LNCAP (cell line): ENCODE data around the gene MAPKAPK3.

Experiments
- TF ChIP-seq, protein P1 (sequence below): fragments of 450-650 bp; IDR thresholded peaks from 2 replicates; pipeline ENCODE4 v1.5.1; 2017; ENCODE audit warnings: mild to moderate bottlenecking

Gene MAPKAPK3

DNA sequence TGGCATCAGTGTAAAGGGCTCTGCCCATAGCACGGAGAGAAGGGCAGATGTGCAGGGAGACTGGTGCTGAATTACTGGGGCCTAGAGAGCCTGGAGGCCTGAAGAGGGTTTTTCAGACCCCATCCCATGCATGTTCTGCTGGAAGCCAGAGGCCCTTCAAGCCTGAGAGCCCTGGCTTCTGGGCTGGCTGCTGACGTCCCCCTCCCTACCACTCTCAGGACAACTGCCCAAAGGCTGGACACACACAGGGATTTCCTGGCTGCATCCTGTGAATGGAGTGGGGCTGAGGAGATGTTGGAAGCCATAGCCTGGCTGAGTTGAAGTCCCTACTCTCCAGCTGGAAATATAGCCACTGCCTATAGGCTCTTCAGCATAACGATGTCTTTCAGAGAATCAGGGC lies 40.9 kb downstream of the MAPKAPK3 start:
- TF ChIP-seq, protein P1, sequence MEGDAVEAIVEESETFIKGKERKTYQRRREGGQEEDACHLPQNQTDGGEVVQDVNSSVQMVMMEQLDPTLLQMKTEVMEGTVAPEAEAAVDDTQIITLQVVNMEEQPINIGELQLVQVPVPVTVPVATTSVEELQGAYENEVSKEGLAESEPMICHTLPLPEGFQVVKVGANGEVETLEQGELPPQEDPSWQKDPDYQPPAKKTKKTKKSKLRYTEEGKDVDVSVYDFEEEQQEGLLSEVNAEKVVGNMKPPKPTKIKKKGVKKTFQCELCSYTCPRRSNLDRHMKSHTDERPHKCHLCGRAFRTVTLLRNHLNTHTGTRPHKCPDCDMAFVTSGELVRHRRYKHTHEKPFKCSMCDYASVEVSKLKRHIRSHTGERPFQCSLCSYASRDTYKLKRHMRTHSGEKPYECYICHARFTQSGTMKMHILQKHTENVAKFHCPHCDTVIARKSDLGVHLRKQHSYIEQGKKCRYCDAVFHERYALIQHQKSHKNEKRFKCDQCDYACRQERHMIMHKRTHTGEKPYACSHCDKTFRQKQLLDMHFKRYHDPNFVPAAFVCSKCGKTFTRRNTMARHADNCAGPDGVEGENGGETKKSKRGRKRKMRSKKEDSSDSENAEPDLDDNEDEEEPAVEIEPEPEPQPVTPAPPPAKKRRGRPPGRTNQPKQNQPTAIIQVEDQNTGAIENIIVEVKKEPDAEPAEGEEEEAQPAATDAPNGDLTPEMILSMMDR = no peak

DNA sequence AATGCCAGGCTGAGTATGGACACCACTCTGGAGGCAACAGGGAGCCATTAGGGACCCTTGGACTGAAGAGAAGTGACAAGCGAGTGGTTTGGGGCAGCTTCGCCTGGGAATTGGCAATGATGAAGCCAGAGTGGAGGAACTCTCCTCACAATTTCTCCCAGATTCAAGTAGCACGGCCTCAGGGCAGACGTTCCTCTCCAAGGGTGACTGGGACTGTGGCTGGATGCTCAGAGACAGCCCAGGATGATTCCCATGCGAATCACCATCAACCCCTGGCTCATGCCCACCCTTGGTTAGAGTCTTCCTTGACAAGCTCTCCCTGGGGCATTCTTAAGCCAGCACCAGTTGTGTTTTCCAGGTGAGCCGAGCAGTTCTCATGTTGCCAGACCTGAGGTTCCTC lies 41.5 kb downstream of the MAPKAPK3 start:
- TF ChIP-seq, protein P1 = no peak

- TF ChIP-seq, protein P1 = no peak
Observed at GRCh38 chr3:50658831-50659230, 41.9 kb downstream of the MAPKAPK3 start.

GRCh38 chr3:50660386-50660785 lies 43.4 kb downstream of the MAPKAPK3 start:
- TF ChIP-seq, protein P1 = no peak

DNA sequence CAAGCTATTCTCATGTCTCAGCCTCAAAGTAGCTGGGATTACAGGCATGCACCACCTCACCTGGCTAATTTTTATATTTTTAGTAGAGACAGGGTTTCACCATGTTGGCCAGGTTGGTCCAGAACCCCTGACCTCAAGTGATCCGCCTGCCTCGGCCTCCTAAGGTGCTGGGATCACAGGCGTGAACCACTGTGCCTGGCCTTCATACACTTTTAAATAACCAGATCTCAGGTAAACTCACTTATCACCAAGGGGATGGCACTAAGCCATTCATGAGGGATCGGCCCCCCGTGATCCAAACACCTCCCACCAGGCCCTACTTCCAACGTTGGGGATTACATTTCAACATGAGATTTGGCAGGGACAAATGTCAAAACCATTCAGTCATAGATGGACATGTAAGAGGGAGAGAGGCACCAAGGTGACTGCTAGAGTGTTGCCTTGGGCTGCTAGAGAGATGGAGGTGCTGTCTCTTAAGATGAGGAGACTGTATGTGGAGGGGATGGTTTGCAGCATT lies 44.4 kb downstream of the MAPKAPK3 start:
- TF ChIP-seq, protein P1 = no peak

DNA sequence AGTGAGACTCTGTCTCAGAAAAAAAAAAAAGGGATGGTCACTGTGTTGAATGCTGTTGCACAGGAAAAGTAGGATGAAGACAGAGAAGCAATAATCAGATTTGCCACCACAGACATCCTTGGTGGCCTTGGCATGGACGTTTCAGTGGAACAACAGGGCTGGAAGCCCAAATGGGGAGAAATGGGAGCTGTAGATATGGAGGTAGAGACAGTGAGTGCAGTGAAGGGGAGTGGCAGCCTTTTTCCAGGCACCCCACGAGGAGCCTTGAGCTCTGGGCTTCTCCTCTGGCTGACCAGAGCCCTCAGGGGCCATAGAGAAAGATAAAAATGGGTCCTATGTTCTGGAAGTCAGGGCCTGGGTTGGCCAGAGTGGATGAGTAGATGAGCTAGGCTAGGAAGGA lies 45.5 kb downstream of the MAPKAPK3 start:
- TF ChIP-seq, protein P1 = no peak

DNA sequence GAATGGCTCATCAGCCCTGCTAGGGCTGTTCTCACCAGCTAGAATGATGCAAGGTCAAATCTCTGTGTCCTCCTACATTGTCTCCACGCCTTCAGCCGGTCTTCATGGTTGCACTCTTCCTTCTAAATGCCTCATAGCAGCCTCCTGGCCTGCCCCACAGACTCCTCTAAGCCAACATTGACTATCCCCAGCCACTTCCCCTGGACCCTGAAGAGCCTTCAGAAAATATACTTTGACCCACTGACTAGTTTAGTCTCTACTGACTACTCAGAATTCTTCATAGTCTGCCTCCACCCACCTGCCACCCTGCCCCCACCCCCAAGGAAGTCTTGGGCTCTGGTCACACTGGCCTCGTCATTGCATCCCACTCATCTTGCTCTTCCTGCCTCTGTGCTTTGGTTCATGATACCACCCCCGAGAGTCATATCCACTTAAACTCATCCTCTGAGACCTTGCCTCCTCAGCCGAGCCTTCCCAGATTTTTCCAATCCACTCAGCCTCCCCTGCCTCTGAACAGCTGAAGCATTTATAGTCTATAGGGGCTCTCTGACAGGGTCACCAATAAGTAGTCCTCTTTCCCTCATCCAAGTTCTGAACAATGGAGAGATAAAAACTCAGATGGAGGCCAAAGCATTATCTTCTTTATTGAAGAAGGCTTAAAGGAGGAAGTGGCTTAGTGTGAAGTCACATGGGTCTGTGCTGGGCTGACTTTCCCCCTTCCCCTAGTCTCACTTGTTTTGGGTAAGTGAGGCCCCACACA lies 48.3 kb downstream of the MAPKAPK3 start:
- TF ChIP-seq, protein P1 = no peak
